ENCODE data around the gene SPAG9. TPM values are rescaled to one million over a fixed set of nuclear protein-coding genes. Genes with fewer than 3 reads are reported as not detected.
A peak's percentile ranks its signal among the peaks of the same experiment; 100 is the strongest.

Gene SPAG9
- total RNA-seq, 1 experiment from 2014 or later: 129 TPM

- BruUV-seq (replicated peaks): no TSS peak
- Mint-ChIP-seq H3K4me3 (ENCODE audit: low read depth, unreplicated experiment) (no peak overlapping the region), H3K36me3 (ENCODE audit: insufficient read depth, unreplicated experiment) (peaks cover 21% of the 10 kb centered on the region), H3K27me3 (ENCODE audit: unreplicated experiment) (no peaks in the 10 kb centered on the region), H3K4me1 (ENCODE audit: low read depth, unreplicated experiment) (peaks cover 43% of the 10 kb centered on the region), H3K9me3 (ENCODE audit: low read depth, unreplicated experiment) (no peaks in the 10 kb centered on the region), H3K27ac (ENCODE audit: unreplicated experiment) (no peak overlapping the region)
- intact Hi-C loops (cut with micrococcal nuclease; ENCODE audit: unreplicated experiment): no loop called here
- DNase-seq: no peak
- TF ChIP-seq, protein P1, sequence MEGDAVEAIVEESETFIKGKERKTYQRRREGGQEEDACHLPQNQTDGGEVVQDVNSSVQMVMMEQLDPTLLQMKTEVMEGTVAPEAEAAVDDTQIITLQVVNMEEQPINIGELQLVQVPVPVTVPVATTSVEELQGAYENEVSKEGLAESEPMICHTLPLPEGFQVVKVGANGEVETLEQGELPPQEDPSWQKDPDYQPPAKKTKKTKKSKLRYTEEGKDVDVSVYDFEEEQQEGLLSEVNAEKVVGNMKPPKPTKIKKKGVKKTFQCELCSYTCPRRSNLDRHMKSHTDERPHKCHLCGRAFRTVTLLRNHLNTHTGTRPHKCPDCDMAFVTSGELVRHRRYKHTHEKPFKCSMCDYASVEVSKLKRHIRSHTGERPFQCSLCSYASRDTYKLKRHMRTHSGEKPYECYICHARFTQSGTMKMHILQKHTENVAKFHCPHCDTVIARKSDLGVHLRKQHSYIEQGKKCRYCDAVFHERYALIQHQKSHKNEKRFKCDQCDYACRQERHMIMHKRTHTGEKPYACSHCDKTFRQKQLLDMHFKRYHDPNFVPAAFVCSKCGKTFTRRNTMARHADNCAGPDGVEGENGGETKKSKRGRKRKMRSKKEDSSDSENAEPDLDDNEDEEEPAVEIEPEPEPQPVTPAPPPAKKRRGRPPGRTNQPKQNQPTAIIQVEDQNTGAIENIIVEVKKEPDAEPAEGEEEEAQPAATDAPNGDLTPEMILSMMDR (IDR thresholded peaks at IDR 0.05; ENCODE audit: unreplicated experiment): no peak
- CTCF ChIA-PET: no interaction called here
Observed at GRCh38 chr17:50923611-50924010, 197.1 kb downstream of the SPAG9 start.

GRCh38 chr17:50922721-50923405 is 197.8 kb downstream of the SPAG9 start:
- CTCF ChIA-PET: interaction anchor here (0.6 kb wide), 1 partner anchor 30 kb away, joined by 3 read pairs; no protein-coding TSS in a partner anchor
- DNase-seq: no peak
- BruUV-seq (replicated peaks): no TSS peak
- peaks cover 29% of the 10 kb centered on the region for H3K36me3 Mint-ChIP-seq (ENCODE audit: insufficient read depth, unreplicated experiment)
- peaks cover 50% of the 10 kb centered on the region for H3K4me1 Mint-ChIP-seq (ENCODE audit: low read depth, unreplicated experiment)
- H3K4me3 Mint-ChIP-seq (ENCODE audit: low read depth, unreplicated experiment): no peak overlapping the region
- TF ChIP-seq, protein P1 (IDR thresholded peaks at IDR 0.05; ENCODE audit: unreplicated experiment): no peak
- no peaks in the 10 kb centered on the region for H3K27me3 Mint-ChIP-seq (ENCODE audit: unreplicated experiment)
- no peak overlapping the region for H3K27ac Mint-ChIP-seq (ENCODE audit: unreplicated experiment)
- intact Hi-C loops (cut with micrococcal nuclease; ENCODE audit: unreplicated experiment): no loop called here
- no peaks in the 10 kb centered on the region for H3K9me3 Mint-ChIP-seq (ENCODE audit: low read depth, unreplicated experiment)

- no TSS peak for BruUV-seq (replicated peaks)
- TF ChIP-seq, protein P1 (IDR thresholded peaks at IDR 0.05; ENCODE audit: unreplicated experiment): no peak
- Mint-ChIP-seq H3K27ac (ENCODE audit: unreplicated experiment) (peak overlapping the region; percentile 96), H3K27me3 (ENCODE audit: unreplicated experiment) (no peaks in the 10 kb centered on the region), H3K36me3 (ENCODE audit: insufficient read depth, unreplicated experiment) (peaks cover 35% of the 10 kb centered on the region), H3K9me3 (ENCODE audit: low read depth, unreplicated experiment) (no peaks in the 10 kb centered on the region), H3K4me3 (ENCODE audit: low read depth, unreplicated experiment) (no peak overlapping the region), H3K4me1 (ENCODE audit: low read depth, unreplicated experiment) (peaks cover 50% of the 10 kb centered on the region)
- intact Hi-C loops (cut with micrococcal nuclease; ENCODE audit: unreplicated experiment): no loop called here
- CTCF ChIA-PET: interaction anchor here (0.6 to 1.2 kb wide), 5 partner anchors 9 to 539 kb away, joined by 3 to 6 read pairs (median 4); no protein-coding TSS in a partner anchor
- no peak for DNase-seq
Observed at GRCh38 chr17:50922107-50922506, 198.6 kb downstream of the SPAG9 start.

DNA sequence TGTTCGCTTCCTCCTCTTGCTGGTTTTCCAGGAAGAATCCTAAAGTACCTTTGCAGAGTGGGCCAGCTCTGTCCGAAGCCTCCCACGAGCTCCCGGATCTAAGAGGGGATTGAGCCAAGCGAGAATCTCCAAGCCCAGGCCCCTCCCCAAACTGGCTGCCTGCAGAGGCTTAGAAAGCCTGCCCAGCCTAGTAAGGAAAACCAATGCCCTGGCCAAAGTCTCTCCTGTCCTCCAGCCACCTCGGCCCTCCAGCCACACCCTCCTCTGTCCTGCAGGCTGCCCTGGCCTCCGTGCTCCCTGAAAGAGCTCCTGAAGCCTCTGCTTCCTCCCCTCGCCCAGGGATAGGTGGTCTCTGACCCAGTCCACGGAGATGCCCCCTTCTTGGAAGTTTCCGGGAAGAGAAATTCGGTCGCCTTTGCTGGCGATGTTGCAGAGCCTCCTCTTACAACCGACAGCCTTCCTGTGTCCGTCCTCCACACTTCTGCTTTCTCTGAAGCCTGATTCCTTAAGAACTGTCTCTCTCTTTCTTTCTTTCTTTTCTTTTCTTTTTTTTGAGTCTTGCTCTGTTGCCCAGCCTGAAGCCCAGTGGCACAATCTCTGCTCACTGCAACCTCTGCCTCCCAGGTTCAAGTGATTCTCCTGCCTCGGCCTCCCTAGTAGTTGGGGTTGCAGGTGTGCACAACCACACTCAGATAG is 199.6 kb downstream of the SPAG9 start:
- BruUV-seq (replicated peaks): no TSS peak
- peak overlapping the region; percentile 1 for H3K4me3 Mint-ChIP-seq (ENCODE audit: low read depth, unreplicated experiment)

More for the DNA sequence above, 199.6 kb downstream of the SPAG9 start:
- peak; percentile 43 for DNase-seq
- Mint-ChIP-seq H3K9me3 (ENCODE audit: low read depth, unreplicated experiment) (no peaks in the 10 kb centered on the region), H3K36me3 (ENCODE audit: insufficient read depth, unreplicated experiment) (peaks cover 39% of the 10 kb centered on the region), H3K27ac (ENCODE audit: unreplicated experiment) (peak overlapping the region; percentile 96), H3K4me1 (ENCODE audit: low read depth, unreplicated experiment) (peaks cover 59% of the 10 kb centered on the region), H3K27me3 (ENCODE audit: unreplicated experiment) (no peaks in the 10 kb centered on the region)
- intact Hi-C loops (cut with micrococcal nuclease; ENCODE audit: unreplicated experiment): no loop called here
- TF ChIP-seq, protein P1 (IDR thresholded peaks at IDR 0.05; ENCODE audit: unreplicated experiment): no peak
- CTCF ChIA-PET: interaction anchor here (0.5 to 1.6 kb wide), 4 partner anchors 16 to 60 kb away, joined by 3 to 6 read pairs (median 4); no protein-coding TSS in a partner anchor

All from Calu3 (cell line).